Skeletal muscle tissue (tissue), 4 donors: ENCODE results near the gene NPSR1. TPM values are rescaled to one million over a fixed set of nuclear protein-coding genes. Genes with fewer than 3 reads are reported as not detected.

Experiments
- H3K27ac ChIP-seq: one replicate; pipeline ENCODE4 v1.7.0; 2013; ENCODE audit warnings: mild to moderate bottlenecking, low read depth, low read length, inconsistent platforms
- H3K27me3 ChIP-seq, 3 donors: one replicate each; pipeline ENCODE4 v1.7.0; 2013; ENCODE audit warnings: low read length in 3 of 3; ENCODE audit not compliant: control insufficient read depth in 3 of 3, insufficient read depth in 3 of 3
- H3K36me3 ChIP-seq, 3 donors: one replicate each; pipeline ENCODE4 v1.7.0; 2013; ENCODE audit warnings: low read length in 3 of 3; ENCODE audit not compliant: control insufficient read depth in 3 of 3, insufficient read depth in 3 of 3
- H3K4me1 ChIP-seq, 3 donors: one replicate each; pipeline ENCODE4 v1.7.0; 2013; ENCODE audit warnings: low read length in 3 of 3, mild to moderate bottlenecking in 3 of 3; ENCODE audit not compliant: control insufficient read depth in 3 of 3, insufficient read depth in 3 of 3
- H3K4me3 ChIP-seq, 3 donors: one replicate each; pipeline ENCODE4 v1.7.0; 2013; ENCODE audit warnings: low read length in 3 of 3
- H3K9ac ChIP-seq, 3 donors: one replicate each; pipeline ENCODE4 v1.7.0; 2013; ENCODE audit warnings: low read length in 3 of 3, mild to moderate bottlenecking in 3 of 3, moderate library complexity in 2 of 3, low read depth in 1 of 3
- H3K9me3 ChIP-seq, 3 donors: one replicate each; pipeline ENCODE4 v1.7.0; 2013; ENCODE audit warnings: low read length in 3 of 3; ENCODE audit not compliant: control insufficient read depth in 3 of 3
- total RNA-seq: library from RNA; depleted of rRNA; stranded (reverse); fragments of >200 nt; gene quantifications from one replicate; pipeline ENCODE4 v1.2.3, GENCODE V29; 2014
- donor health status: Osteomylitis.

Gene NPSR1
- total RNA-seq, 1 donor from 2014 or later, result 1.6 TPM

DNA sequence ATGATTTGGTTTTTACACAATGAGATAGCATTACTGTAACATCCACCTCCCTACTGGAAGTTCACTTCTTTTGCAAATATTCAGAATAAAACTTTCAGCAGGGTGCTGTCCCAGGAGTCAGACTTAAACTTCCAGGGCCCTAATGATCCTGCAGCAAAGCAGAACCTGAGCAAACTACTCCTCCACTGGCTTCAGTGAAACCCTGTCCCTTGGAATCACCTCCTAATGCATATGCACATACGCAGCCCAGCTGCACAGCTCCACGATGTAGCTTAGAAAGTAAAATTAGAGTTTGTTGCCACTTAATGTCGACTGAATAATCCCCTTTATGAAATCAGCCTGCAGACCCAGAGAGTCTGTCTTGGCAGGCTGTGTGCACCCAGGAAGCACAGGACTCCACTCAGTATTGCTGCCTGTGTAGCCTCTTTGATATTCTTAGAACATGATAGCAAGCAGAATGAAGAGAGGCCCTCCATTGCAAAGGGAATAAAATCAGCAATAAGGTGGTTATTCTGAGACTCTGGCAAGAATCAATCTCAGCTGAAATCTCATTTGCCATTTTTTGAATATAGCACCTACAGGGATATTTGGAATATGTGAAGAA, 1.6 kb downstream of the NPSR1 start:
- no peaks in the 10 kb centered on the region for H3K4me1 ChIP-seq
- H3K9ac ChIP-seq, result no peak overlapping the region
- H3K27me3 ChIP-seq, result peaks cover 0 to 8% (median 0%) of the 10 kb centered on the region in 3 donors
- H3K36me3 ChIP-seq, result no peaks in the 10 kb centered on the region
- no peaks in the 10 kb centered on the region for H3K9me3 ChIP-seq
- H3K27ac ChIP-seq, result no peak overlapping the region
- H3K4me3 ChIP-seq, result no peak overlapping the region

DNA sequence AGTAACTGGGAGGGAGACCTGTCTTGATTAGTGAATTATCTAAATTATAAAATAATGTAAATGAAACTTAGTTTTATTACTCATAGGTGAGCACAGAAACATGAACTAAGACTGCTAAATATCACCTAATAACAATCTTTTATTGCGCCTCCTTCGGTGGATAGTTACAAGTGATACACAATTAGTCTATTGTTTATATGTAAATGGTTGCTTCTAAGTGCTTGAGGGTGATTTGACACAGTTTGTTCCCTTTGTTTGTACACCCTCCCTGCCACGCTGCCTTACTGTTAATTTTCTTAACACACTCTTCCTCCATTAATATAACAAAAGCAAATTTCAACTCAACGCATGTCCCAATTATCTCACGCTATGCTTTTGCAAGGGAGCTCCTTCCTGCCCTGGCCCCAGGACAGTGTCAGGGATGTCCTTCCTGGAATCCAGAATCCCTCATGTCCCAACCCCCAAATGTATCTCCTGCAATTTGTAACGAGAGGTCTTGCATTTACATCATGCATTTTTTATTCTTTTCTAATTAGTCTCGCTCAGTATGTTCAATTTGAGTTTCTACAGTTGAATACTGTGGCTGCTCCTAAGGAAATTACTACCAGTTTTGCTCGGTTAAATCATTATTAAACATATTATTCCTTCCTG, 4.2 kb downstream of the NPSR1 start:
- no peaks in the 10 kb centered on the region for H3K36me3 ChIP-seq
- H3K27ac ChIP-seq, result no peak overlapping the region
- H3K9me3 ChIP-seq, result no peaks in the 10 kb centered on the region
- no peaks in the 10 kb centered on the region for H3K4me1 ChIP-seq
- H3K4me3 ChIP-seq, result no peak overlapping the region
- no peak overlapping the region for H3K9ac ChIP-seq
- H3K27me3 ChIP-seq, result peaks cover 0 to 8% (median 0%) of the 10 kb centered on the region in 3 donors

DNA sequence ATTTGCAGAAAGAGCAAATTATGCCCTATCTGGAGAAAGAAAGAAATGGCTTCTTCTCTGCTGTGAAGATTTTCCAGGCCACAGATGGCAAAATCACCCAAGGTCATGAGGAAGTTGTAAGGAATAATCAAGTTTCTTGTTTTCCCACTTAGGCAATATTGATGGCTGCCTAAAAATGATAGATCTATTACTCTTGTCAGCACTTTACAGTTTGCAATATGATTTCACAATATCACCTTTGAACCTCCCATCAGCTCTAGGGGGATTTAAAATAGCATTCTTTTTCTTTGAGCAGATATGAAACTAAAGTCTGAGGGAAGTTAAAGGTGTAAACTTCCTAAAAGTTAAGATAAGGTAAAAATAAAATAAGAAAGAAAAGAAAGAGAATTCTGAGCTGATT, 6.7 kb downstream of the NPSR1 start:
- H3K9ac ChIP-seq, result no peak overlapping the region
- no peak overlapping the region for H3K27ac ChIP-seq
- H3K4me3 ChIP-seq, result no peak overlapping the region
- peaks cover 0 to 5% (median 0%) of the 10 kb centered on the region in 3 donors for H3K27me3 ChIP-seq
- no peaks in the 10 kb centered on the region for H3K9me3 ChIP-seq
- no peaks in the 10 kb centered on the region for H3K36me3 ChIP-seq
- no peaks in the 10 kb centered on the region for H3K4me1 ChIP-seq

DNA sequence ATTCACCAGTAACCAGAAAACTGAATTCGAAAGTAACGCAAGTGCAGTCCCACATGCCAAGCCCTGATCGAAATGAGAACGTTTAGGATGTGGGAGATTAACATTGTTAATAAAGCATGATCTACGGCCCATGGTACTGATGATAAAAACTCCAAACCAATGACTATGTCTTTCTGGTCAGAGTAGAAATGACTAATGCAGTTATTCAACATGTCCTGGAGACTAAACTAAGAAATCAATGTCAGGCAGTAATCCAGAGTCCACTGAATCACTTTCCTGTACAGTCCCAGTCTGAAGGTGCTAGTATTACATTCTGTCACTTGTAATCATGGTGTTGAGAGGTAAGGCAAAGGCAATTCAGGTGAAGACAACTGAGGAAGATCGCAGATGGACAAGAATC, 14.4 kb downstream of the NPSR1 start:
- H3K4me1 ChIP-seq, result no peaks in the 10 kb centered on the region
- H3K36me3 ChIP-seq, result no peaks in the 10 kb centered on the region
- no peak overlapping the region for H3K27ac ChIP-seq
- H3K9me3 ChIP-seq, result no peaks in the 10 kb centered on the region
- no peak overlapping the region for H3K4me3 ChIP-seq
- no peak overlapping the region for H3K9ac ChIP-seq
- H3K27me3 ChIP-seq, result no peaks in the 10 kb centered on the region

DNA sequence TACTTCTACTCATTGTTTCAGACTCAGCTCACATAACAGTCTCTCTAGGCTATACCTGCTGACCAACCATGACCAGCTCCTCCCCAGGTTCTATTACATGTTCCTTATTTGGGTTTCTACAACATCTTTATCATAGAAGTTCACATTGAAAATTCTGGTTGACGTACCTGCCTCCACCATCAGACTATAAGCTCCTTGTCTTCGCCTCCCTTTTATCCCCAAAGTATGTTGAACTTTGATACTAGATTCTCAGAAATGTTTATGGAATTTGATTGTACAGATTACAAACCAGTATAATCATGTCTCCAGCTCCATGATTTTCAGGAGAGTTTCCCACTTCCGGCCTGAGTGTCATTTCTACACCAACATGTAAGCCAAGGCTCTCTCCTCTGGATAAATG, 15.0 kb downstream of the NPSR1 start:
- no peaks in the 10 kb centered on the region for H3K36me3 ChIP-seq
- H3K4me3 ChIP-seq, result no peak overlapping the region
- H3K27ac ChIP-seq, result no peak overlapping the region
- no peaks in the 10 kb centered on the region for H3K4me1 ChIP-seq
- no peak overlapping the region for H3K9ac ChIP-seq
- H3K27me3 ChIP-seq, result no peaks in the 10 kb centered on the region
- H3K9me3 ChIP-seq, result no peaks in the 10 kb centered on the region

DNA sequence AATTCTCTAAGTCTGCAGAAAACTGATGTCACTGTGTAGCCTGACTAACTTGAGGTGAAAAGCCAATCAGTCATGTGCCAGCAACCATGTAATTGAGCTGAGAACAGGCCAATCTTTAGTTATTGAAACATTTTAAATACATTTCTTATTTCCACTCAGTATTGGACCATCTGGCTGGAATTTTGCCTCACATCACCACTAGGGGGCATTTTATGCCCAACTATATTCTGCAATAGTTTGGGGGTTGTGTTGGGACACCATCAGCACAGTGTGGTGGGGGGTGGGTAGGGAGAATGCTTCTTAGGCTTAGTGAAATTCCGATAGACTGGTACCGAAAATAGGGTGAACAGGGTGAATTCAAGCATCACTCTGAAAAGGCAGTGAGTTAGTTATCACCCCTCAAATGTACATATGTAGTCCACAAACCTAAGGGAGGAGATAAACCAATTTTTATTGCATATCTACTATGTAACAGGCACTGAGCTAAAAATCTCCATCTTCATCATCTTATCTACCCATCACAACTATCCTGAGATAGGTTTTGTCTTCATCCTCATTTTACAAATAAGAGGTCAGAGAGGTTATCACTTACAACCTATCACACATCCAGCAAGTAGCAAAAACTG, 17.8 kb downstream of the NPSR1 start:
- no peak overlapping the region for H3K9ac ChIP-seq
- H3K9me3 ChIP-seq, result no peaks in the 10 kb centered on the region

DNA sequence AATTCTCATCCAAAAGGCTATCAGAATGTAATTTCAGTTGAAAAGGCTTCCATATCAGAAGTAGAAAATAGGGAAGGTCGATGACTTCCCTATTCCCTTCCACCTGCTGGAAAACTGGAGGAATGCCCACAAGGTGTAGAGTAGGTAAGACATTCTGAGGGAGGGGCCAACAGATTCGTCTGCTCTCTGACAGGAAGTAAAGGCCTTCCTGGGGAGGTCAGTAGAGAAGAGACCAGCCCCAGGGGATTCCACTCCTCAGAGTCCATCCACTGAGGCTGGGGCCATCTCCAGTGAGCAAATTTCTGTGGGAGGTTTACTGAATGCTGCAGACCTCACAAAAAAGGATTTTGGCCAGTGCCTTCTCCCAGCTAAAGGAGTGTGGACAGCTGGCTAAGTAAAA, 19.5 kb downstream of the NPSR1 start:
- H3K9me3 ChIP-seq, result no peaks in the 10 kb centered on the region
- no peaks in the 10 kb centered on the region for H3K4me1 ChIP-seq
- H3K4me3 ChIP-seq, result no peak overlapping the region

More for the DNA sequence above, 17.8 kb downstream of the NPSR1 start:
- no peaks in the 10 kb centered on the region for H3K27me3 ChIP-seq
- no peak overlapping the region for H3K4me3 ChIP-seq
- H3K4me1 ChIP-seq, result no peaks in the 10 kb centered on the region
- no peak overlapping the region for H3K27ac ChIP-seq
- no peaks in the 10 kb centered on the region for H3K36me3 ChIP-seq

DNA sequence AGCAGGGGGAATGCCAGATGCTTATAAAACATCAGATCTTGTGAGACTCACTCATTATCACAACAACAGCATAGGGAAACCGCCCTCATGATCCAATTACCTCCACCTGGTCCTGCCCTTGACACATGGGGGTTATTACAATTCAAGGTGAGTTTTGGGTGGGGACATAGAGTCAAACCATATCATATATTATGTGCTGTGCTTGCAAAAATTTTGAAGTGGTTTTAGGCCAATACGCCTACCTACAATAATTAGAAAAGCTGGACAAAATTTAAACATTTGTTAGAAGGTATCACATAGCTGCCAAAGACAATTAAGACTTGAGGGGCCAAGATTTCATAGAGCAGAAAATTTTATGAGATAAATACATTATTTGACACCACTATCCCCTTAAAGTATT, 29.5 kb downstream of the NPSR1 start:
- H3K4me1 ChIP-seq, result no peaks in the 10 kb centered on the region
- H3K9me3 ChIP-seq, result no peaks in the 10 kb centered on the region
- no peak overlapping the region for H3K9ac ChIP-seq
- no peaks in the 10 kb centered on the region for H3K27me3 ChIP-seq
- no peaks in the 10 kb centered on the region for H3K36me3 ChIP-seq
- H3K27ac ChIP-seq, result no peak overlapping the region
- no peak overlapping the region for H3K4me3 ChIP-seq

More for the DNA sequence above, 19.5 kb downstream of the NPSR1 start:
- Histone ChIP-seq H3K36me3 (no peaks in the 10 kb centered on the region), H3K9ac (no peak overlapping the region), H3K27me3 (no peaks in the 10 kb centered on the region), H3K27ac (no peak overlapping the region)

DNA sequence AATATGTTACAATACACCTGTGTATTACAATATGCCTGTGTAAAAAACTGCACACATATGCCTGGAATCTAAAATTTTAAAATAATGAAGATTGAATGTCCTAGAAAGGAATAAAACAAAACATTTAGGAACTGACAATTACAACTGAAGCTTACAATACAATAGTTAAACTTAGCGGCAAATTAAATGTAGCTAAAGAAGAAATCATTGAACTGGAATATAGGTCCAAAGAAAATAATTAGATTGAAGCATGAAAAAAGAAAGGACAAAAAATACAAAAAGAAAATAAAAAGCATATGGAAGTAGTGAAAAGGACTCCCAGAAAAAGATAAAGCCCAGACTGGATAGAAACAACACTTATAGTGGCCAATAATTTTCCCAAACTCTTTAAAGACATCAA, 38.4 kb downstream of the NPSR1 start:
- H3K9ac ChIP-seq, result no peak overlapping the region
- H3K4me3 ChIP-seq, result no peak overlapping the region
- H3K36me3 ChIP-seq, result no peaks in the 10 kb centered on the region
- H3K9me3 ChIP-seq, result peaks cover 0 to 5% (median 3%) of the 10 kb centered on the region in 3 donors
- H3K27ac ChIP-seq, result no peak overlapping the region
- no peaks in the 10 kb centered on the region for H3K27me3 ChIP-seq
- H3K4me1 ChIP-seq, result no peaks in the 10 kb centered on the region

DNA sequence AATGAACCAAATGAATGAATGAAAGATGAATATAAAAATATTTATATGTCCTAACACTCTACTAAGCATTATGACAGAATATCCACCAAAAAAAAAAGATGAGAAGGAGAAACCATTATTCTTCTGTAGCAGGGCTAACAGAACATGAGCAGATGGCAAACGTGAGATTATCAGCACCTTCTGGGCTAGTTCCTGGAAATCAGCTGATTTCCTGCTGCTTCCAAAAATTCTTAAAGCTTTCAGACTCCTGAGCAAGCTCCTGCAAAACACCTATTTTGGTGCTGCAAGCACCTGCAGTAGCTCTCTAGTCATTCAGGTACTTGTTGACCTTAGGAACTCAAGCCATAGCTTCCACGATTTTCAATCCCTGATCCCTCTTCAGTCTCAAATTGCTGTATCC, 51.8 kb downstream of the NPSR1 start:
- no peak overlapping the region for H3K4me3 ChIP-seq
- H3K27me3 ChIP-seq, result no peaks in the 10 kb centered on the region
- H3K4me1 ChIP-seq, result no peaks in the 10 kb centered on the region
- no peaks in the 10 kb centered on the region for H3K9me3 ChIP-seq
- no peak overlapping the region for H3K9ac ChIP-seq
- no peaks in the 10 kb centered on the region for H3K36me3 ChIP-seq
- H3K27ac ChIP-seq, result no peak overlapping the region
